OCI-LY7 (cell line): Measurements from ENCODE around the gene PIK3R1.

Experiments used
- EZH2phosphoT487 ChIP-seq: fragments of 200-600 bp; sonication (generic); IDR thresholded peaks from 2 replicates; pipeline ENCODE4 v1.6.1; 2018; ENCODE audit warnings: low read depth, borderline replicate concordance, mild to moderate bottlenecking, mixed run types, antibody characterized with exemption, low read length, moderate library complexity, mixed read lengths
- TF ChIP-seq, protein P1 (sequence below): fragments of 200-600 bp; sonication (generic); conservative IDR thresholded peaks from 2 replicates; pipeline ENCODE4 v1.5.1; 2014; ENCODE audit warnings: mild to moderate bottlenecking, antibody characterized with exemption, low read length, moderate library complexity, mixed read lengths

DNA sequence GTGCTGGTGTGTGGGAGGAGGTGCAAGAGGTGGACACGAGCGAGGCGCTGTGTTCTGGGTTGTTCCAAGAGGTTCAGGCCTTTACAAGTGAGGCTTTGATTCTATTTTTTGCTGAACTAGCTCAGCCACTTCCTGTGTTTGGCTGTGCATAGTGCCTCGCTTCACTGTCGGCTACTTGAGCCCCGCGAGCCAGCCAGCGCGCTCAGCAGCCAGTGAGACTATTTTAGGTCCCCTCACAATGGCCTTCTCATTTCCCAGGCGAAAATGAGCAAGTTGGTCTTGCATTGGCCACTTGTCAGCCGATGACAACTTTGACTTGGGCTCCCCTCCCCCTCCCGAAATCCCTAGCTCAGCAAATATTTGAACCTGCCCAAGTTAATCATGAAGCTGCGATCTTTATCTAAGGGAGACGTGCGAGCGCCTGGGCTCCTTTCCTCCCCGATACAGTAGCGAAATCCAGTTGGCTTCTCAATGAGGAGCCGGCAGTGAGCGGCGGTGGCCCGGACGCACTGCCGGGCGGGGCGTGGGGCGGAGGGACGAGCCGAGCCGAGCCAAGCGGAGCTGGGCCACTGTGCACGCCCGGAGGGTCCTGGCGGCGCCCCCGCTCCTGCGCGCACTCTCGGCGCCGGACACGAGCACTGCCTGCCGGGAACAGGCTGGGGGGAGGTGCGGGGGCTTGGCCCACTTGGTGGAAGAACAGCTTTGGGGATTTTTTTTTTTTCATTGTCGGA lies 72.6 kb downstream of the PIK3R1 start:
- TF ChIP-seq, protein P1, sequence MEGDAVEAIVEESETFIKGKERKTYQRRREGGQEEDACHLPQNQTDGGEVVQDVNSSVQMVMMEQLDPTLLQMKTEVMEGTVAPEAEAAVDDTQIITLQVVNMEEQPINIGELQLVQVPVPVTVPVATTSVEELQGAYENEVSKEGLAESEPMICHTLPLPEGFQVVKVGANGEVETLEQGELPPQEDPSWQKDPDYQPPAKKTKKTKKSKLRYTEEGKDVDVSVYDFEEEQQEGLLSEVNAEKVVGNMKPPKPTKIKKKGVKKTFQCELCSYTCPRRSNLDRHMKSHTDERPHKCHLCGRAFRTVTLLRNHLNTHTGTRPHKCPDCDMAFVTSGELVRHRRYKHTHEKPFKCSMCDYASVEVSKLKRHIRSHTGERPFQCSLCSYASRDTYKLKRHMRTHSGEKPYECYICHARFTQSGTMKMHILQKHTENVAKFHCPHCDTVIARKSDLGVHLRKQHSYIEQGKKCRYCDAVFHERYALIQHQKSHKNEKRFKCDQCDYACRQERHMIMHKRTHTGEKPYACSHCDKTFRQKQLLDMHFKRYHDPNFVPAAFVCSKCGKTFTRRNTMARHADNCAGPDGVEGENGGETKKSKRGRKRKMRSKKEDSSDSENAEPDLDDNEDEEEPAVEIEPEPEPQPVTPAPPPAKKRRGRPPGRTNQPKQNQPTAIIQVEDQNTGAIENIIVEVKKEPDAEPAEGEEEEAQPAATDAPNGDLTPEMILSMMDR, result 0 out of 2 replicates have a peak, but pooled peaks have one; percentile 4
- TF ChIP-seq EZH2phosphoT487, result no peak
